Transverse colon (tissue), 3 donors: ENCODE results near the gene RUSF1.

Source experiments
- CTCF ChIP-seq, 5 experiments: fragments of 200-600 bp in 3 of 5; fragments of 450-650 bp in 2 of 5; sonication (generic) in 3 of 5; IDR thresholded peaks; 1 replicate in 2 of 5; 2 replicates in 3 of 5; pipeline ENCODE4 v1.5.1; 2016 to 2017; ENCODE audit warnings: antibody characterized with exemption in 5 of 5, inconsistent platforms in 3 of 5, mild to moderate bottlenecking in 2 of 5, moderate library complexity in 1 of 5
- EP300 ChIP-seq: sonication (generic); formaldehyde crosslinking; IDR thresholded peaks from one replicate; pipeline ENCODE4 v1.6.1; 2017; ENCODE audit warnings: antibody characterized with exemption, low read depth
- POLR2A ChIP-seq: fragments of 450-650 bp; IDR thresholded peaks from one replicate; pipeline ENCODE4 v1.6.1; 2016; ENCODE audit warnings: antibody characterized with exemption, mild to moderate bottlenecking, moderate library complexity

GRCh38 chr16:31489616-31490584 is 18.3 kb downstream of the RUSF1 start:
- TF ChIP-seq POLR2A (no peak), CTCF (IDR thresholded peaks at IDR 0.05) (no peak), EP300 (no peak)
